ENCODE measurements around the gene CHST12. TPM values are rescaled to one million over a fixed set of nuclear protein-coding genes. Genes with fewer than 3 reads are reported as not detected.

Gene CHST12
- total and polyA plus RNA-seq, 2 experiments from 2014 or later: 7.2 to 21.5 TPM

GRCh38 chr7:2437136-2437535 lies 33.7 kb downstream of the CHST12 start:
- no peak for TF ChIP-seq CTCF (IDR thresholded peaks at IDR 0.05; ENCODE audit: poor library complexity)
- no peak for TF ChIP-seq EZH2 (IDR thresholded peaks at IDR 0.05; ENCODE audit: borderline replicate concordance)
- TF ChIP-seq EZH2phosphoT487 (IDR thresholded peaks at IDR 0.05; ENCODE audit: low read depth, severe bottlenecking, unreplicated experiment): no peak

GRCh38 chr7:2437537-2438148 lies 34.2 kb downstream of the CHST12 start:
- Histone ChIP-seq H3K4me3 (no peak overlapping the region), H3K27ac (no peak overlapping the region), H3K9me2 (replicated peaks; ENCODE audit: insufficient read depth) (no peaks in the 10 kb centered on the region), H3K4me2 (no peak overlapping the region), H3K9me3 (ENCODE audit: low read depth) (no peaks in the 10 kb centered on the region), H3K27me3 (no peaks in the 10 kb centered on the region), H3K79me2 (no peaks in the 10 kb centered on the region), H3K4me1 (ENCODE audit: insufficient read depth) (peaks cover 15% of the 10 kb centered on the region), H2AFZ (no peak overlapping the region), H4K20me1 (ENCODE audit: insufficient read depth, poor library complexity, severe bottlenecking) (no peaks in the 10 kb centered on the region), H3K36me3 (replicated peaks; ENCODE audit: insufficient read depth, low read depth) (no peaks in the 10 kb centered on the region)
- no peak for DNase-seq (ENCODE audit: low spot score)
- TF ChIP-seq CTCF (IDR thresholded peaks at IDR 0.05; ENCODE audit: poor library complexity) (no peak), EZH2 (IDR thresholded peaks at IDR 0.05; ENCODE audit: borderline replicate concordance) (no peak), EZH2phosphoT487 (IDR thresholded peaks at IDR 0.05; ENCODE audit: low read depth, severe bottlenecking, unreplicated experiment) (no peak)
- 82% methylated on average over 16 of the region's 16 CpGs for WGBS (ENCODE audit: low lambda C conversion rate, missing lambda C conversion rate)

More at GRCh38 chr7:2437136-2437535, 33.7 kb downstream of the CHST12 start:
- H2AFZ ChIP-seq: no peak overlapping the region
- WGBS (ENCODE audit: low lambda C conversion rate, missing lambda C conversion rate): 86% methylated on average over 9 of the region's 9 CpGs
- H3K79me2 ChIP-seq: no peaks in the 10 kb centered on the region
- H3K4me2 ChIP-seq: no peak overlapping the region
- peaks cover 15% of the 10 kb centered on the region for H3K4me1 ChIP-seq (ENCODE audit: insufficient read depth)
- no peaks in the 10 kb centered on the region for H3K9me2 ChIP-seq (replicated peaks; ENCODE audit: insufficient read depth)
- no peak for DNase-seq (ENCODE audit: low spot score)
- no peaks in the 10 kb centered on the region for H3K9me3 ChIP-seq (ENCODE audit: low read depth)
- no peaks in the 10 kb centered on the region for H4K20me1 ChIP-seq (ENCODE audit: insufficient read depth, poor library complexity, severe bottlenecking)
- H3K4me3 ChIP-seq: no peak overlapping the region
- no peaks in the 10 kb centered on the region for H3K36me3 ChIP-seq (replicated peaks; ENCODE audit: insufficient read depth, low read depth)
- no peaks in the 10 kb centered on the region for H3K27me3 ChIP-seq
- no peak overlapping the region for H3K27ac ChIP-seq

GRCh38 chr7:2438186-2438585 lies 34.8 kb downstream of the CHST12 start:
- no peaks in the 10 kb centered on the region for H3K9me2 ChIP-seq (replicated peaks; ENCODE audit: insufficient read depth)
- H3K4me1 ChIP-seq (ENCODE audit: insufficient read depth): peaks cover 15% of the 10 kb centered on the region
- H3K4me3 ChIP-seq: no peak overlapping the region
- no peak for DNase-seq (ENCODE audit: low spot score)
- no peaks in the 10 kb centered on the region for H3K79me2 ChIP-seq
- no peaks in the 10 kb centered on the region for H3K27me3 ChIP-seq
- H4K20me1 ChIP-seq (ENCODE audit: insufficient read depth, poor library complexity, severe bottlenecking): no peaks in the 10 kb centered on the region
- H3K9me3 ChIP-seq (ENCODE audit: low read depth): no peaks in the 10 kb centered on the region
- no peak overlapping the region for H3K4me2 ChIP-seq
- no peaks in the 10 kb centered on the region for H3K36me3 ChIP-seq (replicated peaks; ENCODE audit: insufficient read depth, low read depth)
- H2AFZ ChIP-seq: no peak overlapping the region
- TF ChIP-seq CTCF (IDR thresholded peaks at IDR 0.05; ENCODE audit: poor library complexity) (no peak), EZH2phosphoT487 (IDR thresholded peaks at IDR 0.05; ENCODE audit: low read depth, severe bottlenecking, unreplicated experiment) (no peak), EZH2 (IDR thresholded peaks at IDR 0.05; ENCODE audit: borderline replicate concordance) (no peak)
- no peak overlapping the region for H3K27ac ChIP-seq
- 97% methylated on average over 7 of the region's 7 CpGs for WGBS (ENCODE audit: low lambda C conversion rate, missing lambda C conversion rate)

Data from hepatocyte (in vitro differentiated cells).